ENCODE data around the gene TNFSF8.
A peak's percentile ranks its signal among the peaks of the same experiment; 100 is the strongest.

GRCh38 chr9:114878879-114879564 is 51.4 kb downstream of the TNFSF8 start:
- TF ChIP-seq CTCF (IDR thresholded peaks at IDR 0.05; ENCODE audit: low read length) (peak; percentile 48), EZH2 (IDR thresholded peaks at IDR 0.05; ENCODE audit: borderline replicate concordance, low read length) (no peak)

Data from OCI-LY1 (cell line).